Effector CD4-positive, alpha-beta T cell (primary cell): ENCODE data around the gene MUCL3.
"Not testable (repeated sequence)": the region's sequence is repeated elsewhere in the genome, so short reads cannot be mapped to it uniquely, and the experiment has no call there.

Source experiments
- DNase-seq: peaks from one replicate; pipeline ENCODE4 v3.0.0-alpha.2; 2020

Gene MUCL3

GRCh38 chr6:30947231-30947630, 6.5 kb downstream of the MUCL3 start:
- no peak for DNase-seq

- no peak for DNase-seq
Measured at GRCh38 chr6:30948811-30949210, 8.0 kb downstream of the MUCL3 start.

GRCh38 chr6:30951907-30952469, 11.2 kb downstream of the MUCL3 start:
- no peak for DNase-seq

GRCh38 chr6:30954631-30955366, 14.0 kb downstream of the MUCL3 start:
- no peak for DNase-seq

- DNase-seq = peak; percentile 38
Measured at GRCh38 chr6:30955367-30956042, 14.7 kb downstream of the MUCL3 start.

GRCh38 chr6:30957716-30958115, 16.9 kb downstream of the MUCL3 start:
- DNase-seq = no peak

GRCh38 chr6:30960907-30961673, 20.3 kb downstream of the MUCL3 start:
- DNase-seq = no peak

GRCh38 chr6:30962716-30963115, 21.9 kb downstream of the MUCL3 start:
- DNase-seq = no peak

GRCh38 chr6:30963641-30964040, 22.9 kb downstream of the MUCL3 start:
- no peak for DNase-seq

GRCh38 chr6:30964075-30964474, 23.3 kb downstream of the MUCL3 start:
- DNase-seq = no peak

- DNase-seq = no peak
Measured at GRCh38 chr6:30965140-30965601, 24.4 kb downstream of the MUCL3 start.

- no peak for DNase-seq
Measured at GRCh38 chr6:30966154-30966553, 25.4 kb downstream of the MUCL3 start.

- not testable (repeated sequence) for DNase-seq
Measured at GRCh38 chr6:30969171-30969570, 28.4 kb downstream of the MUCL3 start.

GRCh38 chr6:30970946-30971345, 30.2 kb downstream of the MUCL3 start:
- DNase-seq = no peak

- DNase-seq = no peak
Measured at GRCh38 chr6:30972816-30973215, 32.0 kb downstream of the MUCL3 start.

- no peak for DNase-seq
Measured at GRCh38 chr6:30974490-30975252, 33.9 kb downstream of the MUCL3 start.

- DNase-seq = no peak
Measured at GRCh38 chr6:30979141-30979540, 38.4 kb downstream of the MUCL3 start.

- DNase-seq = no peak
Measured at GRCh38 chr6:30979690-30980089, 38.9 kb downstream of the MUCL3 start.

GRCh38 chr6:30981942-30982772, 41.4 kb downstream of the MUCL3 start:
- DNase-seq = no peak

- no peak for DNase-seq
Measured at GRCh38 chr6:30983439-30983838, 42.7 kb downstream of the MUCL3 start, which contains the start of gene MUC21. Gene MUC21 (plus strand): TSS chr6:30983718. CDS start chr6:30983959, 241 bp downstream.

GRCh38 chr6:30985490-30985889, 44.7 kb downstream of the MUCL3 start:
- no peak for DNase-seq
